ENCODE measurements around the gene TNPO2.
"Not testable (repeated sequence)": the region's sequence is repeated elsewhere in the genome, so short reads cannot be mapped to it uniquely, and the experiment has no call there.

TNPO2 gene

DNA sequence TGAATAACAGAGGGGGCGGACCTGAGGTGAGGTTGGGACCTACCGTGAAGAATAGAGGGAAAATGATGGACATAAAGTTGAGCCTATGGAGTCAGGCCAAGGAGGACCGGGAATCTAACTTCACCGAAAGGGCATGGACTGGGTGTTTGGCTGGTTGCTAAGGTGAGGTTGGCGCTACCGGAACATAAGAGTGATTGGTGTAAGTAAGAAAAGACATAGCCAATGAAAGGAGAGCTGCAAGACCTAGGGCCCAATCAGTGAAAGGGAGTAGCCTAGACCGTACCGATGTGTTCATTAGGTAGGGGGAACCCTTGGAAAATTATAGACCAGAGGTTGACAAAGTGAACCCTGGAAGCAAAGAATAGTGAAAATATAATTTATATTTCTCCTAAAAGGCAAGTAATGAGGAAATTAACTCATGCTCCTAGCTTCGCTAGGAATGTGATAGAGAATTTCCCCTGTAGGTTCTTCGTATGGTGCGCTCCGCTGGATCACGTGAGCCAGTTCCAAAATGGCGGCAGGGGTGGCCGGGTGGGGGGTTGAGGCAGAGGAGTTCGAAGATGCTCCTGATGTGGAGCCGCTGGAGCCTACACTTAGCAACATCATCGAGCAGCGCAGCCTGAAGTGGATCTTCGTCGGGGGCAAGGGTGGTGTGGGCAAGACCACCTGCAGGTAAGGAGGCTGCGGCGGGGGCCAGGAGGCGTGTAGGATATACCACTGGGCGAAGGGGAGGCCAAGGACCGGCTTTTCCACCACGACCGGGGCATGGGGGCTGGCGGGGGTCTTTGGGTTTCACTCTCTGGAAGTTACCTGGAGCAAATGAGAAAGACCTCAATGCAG lies 13.5 kb upstream of the TNPO2 start, which contains the start of gene GET3:
TSS of gene GET3 (plus strand) at position 503 of the 840 bp plus-strand sequence. CDS start at position 512, 9 bp downstream.
- peak; percentile 100 for DNase-seq

DNA sequence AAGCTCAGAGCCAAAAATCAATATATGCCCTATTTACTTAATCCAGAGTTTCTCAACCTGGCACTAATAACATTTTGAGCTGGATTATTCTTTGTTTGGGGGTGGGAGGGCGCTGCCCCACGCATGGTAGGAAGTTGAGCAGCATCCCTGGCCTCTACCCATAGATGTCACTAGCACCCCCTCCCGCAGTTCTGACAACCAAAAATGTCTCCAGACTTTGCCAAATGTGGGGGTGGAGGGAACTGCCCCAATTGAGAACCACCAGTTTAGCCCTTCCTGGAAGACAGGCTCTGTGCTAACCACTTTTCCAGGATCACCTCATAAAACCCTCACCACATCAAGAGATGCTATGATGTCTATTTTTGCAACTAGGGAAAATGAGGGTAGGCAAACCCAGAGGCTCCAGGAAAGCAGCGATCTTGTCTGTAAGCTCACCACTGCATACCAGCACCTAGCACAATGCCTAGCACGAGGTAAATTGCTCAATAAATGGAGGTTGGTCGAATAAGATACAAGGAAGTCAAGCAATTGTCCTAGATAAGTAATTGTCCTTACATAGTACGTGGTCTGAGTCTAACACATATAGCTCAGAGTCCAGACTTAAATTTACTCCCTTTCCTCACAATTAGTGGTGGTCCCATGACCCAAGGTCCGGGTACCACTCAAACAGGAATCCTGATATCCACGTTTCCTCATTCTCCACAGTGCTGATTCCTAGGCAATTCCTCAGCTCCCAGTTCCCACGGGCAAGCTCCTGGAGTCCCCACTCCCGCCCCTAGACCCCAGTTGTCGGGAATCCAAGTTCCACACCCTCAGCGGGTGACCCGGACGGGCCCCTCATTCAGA lies 9.9 kb upstream of the TNPO2 start:
- DNase-seq, result peak; percentile 12

DNA sequence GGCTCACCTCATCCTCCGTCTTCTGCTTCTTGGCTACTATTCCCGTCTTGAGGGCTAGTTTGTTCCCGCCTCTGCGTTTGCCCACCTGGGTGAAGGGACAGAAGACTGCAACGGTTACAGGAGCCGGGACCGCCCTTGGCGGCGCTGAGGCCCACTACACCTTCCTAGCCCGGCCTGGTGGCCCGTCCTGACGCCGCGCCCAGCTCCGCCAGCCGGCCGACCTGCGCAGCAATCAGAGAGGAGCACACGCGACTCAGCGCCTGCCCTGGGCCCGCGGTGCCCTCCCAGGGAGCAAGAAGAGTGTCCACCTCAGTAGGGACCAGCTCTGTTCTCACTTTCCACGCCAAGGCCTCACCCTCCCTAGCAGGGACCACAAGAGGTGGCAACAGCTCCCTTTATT lies 7.6 kb upstream of the TNPO2 start:
- no peak for DNase-seq

DNA sequence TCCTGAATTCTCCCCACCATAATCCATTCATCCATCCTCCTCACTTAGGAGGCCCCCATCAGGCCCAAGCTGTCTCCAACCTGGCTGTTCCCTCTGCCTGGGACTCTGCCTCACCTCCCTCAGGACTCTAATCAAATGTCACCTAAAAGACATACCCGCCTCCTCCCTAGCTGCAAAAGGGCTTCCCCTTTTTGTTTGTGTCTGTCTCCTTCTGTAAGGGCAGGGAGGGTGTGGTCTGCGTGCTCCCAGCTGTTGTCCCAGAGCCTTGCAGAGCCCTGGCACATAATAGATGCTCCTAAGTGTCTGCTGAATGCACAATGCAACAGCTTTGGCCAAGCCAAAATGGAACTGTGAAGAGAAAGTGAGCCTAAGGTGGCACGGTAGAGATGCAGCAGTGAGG lies 6.3 kb upstream of the TNPO2 start:
- DNase-seq, result no peak

DNA sequence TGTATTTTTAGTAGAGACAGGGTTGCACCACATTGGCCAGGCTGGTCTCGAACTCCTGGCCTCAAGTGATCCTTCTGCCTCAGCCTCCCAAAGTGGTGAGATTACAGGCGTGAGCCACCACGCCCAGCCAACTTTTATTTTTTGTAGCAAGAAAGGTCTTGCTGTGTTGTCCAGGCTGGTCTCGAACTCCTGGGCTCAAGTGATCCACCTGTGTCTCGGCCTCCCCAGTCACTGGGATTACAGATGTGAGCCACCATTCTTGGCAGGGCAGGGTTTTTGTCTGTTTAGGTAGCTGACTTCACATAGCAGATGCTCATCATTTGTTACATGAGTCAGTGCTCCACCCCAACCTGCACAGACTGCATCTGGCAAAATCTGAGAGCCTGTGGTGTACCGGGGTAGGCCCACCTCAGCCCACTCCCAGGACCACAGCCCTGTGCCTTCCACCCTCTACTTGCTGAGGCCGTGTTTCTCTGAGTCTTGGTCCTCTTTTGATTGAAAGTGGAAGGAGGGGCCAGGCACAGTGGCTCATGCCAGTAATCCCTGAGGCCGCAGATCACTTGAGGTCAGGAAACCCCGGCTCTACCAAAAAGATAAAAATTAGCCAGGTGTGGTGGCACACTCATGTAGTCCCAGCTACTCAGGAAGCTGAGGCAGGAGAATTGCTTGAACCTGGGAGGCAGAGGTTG lies 4.2 kb upstream of the TNPO2 start:
- DNase-seq, result no peak

DNA sequence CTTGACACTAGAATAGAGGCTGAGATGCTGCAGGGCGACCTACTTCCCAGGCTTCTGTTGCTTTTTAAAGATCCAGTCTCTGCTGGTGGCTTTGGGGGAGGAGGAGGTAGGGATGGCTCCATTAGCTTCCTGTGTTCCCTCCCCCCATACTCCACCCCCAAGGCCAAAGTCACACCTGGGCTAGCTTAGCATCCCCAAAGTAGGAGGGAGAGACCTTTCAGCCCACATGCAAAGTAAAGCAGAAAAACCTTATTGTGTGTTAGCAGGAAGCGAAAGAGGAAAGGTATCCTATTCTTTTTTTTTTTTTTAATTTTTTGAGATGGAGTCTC lies 3.2 kb upstream of the TNPO2 start:
- DNase-seq, result no peak

DNA sequence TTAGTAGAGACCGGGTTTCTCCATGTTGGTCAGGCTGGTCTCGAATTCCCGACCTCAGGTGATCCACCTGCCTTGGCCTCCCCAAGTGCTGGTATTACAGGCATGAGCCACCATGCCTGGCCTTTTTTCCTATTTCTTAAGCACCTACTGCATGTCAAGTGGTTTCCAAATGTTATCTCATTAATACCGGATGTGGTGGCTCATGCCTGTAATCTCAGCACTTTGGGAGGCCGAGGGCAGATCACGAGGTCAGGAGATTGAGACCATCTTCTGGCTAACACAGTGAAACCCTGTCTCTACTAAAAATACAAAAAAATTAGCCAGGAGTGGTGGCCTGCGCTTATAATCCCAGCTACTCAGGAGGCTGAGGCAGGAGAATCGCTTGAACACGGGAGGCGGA lies 1.9 kb upstream of the TNPO2 start:
- DNase-seq, result not testable (repeated sequence)

DNA sequence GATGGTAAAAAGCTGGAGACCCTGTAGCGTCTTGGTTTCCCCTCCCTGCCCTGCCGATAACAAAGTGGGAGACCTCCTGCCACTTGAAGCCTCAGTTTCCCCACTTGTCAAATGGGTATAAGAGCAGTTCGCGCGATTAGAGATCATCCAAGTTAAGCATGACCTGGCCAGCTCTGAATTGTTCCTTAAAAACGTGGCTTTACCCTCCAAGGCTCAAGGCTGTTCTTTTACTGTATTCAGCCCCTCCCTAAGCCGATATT lies 421 bp downstream of the TNPO2 start:
- no peak for DNase-seq

DNA sequence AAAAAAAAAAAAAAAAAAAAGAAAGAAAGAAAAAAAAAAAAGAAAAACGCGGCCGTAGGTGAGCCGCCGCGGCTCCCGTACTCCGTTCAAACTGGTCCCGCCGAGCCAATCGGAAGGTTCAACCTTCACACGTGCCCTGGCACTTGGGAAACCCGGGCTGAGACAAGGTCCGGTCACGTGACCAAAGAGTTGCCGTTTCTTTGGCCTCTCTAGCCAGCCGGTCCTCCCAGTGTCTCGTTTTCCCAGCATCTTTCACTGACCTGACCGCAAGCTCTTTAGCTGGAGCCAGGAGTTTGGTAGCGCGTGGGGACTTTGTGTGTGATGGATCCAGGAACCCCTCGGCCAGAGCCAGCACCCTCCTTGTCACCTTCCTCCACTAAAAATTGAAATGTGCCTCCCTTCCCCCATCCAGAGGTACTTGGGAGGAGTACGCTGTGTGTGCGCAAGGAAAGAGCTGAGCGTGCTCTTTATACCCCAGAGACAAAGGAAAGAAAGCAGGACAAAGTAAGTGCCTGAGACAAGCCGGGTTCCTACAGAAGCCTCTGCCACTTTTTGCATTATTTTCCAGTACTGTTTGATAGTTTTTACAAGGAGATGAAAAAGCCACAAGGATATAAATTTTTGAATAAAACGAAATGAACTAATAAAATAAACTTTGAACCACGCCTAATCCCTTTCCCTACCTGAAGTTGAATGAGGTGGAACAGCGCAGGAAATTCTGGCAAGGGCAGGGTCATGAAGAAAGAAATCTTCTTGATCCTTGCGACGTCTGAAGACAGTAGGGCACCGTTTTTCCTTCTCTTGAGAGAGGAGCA lies 959 bp downstream of the TNPO2 start:
- peak; percentile 99 for DNase-seq

DNA sequence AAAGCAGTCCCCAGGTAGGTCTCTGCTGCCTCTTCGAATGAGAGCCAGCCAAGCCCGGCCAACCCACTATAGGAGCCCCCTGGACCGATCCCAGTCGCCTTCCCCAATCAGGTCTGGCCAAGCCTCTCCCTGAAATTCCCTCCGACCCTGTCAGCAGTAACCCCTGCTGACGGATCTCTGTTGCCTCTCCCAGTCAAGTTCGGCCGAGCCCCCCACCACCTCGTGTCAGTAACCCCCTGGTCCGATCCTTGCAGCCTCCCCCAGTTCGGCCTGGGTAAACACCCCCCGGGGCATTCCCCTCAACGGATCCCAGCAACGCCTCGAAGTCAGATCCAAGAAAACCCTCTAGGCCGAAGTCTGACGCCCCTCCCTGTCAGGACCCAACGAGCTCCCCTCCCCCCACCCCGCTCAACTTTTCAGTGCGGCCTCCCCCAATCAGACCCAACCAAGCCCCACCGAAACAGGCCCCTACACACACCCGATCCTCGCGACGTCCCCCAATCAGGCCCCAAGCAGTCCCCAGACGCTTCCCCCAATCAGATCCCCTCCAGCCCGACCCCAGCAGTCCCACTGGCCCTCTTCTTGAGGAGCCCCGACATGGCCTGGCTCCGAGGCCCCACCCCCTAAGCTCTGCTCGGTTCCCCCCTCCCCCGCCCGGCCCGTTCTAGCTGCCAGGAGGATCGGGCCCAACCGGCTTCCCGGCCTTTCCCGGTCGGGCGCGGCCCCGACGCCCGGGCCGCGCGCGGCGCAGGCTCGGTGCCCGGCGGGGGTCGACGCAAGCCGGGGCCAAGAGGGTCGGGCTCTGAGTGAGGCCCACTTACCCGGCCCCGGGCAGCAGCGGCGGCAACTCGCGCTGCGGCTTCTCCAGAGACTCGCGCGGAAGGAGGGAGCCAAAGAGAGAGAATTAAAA lies 1.8 kb downstream of the TNPO2 start:
- peak; percentile 39 for DNase-seq

DNA sequence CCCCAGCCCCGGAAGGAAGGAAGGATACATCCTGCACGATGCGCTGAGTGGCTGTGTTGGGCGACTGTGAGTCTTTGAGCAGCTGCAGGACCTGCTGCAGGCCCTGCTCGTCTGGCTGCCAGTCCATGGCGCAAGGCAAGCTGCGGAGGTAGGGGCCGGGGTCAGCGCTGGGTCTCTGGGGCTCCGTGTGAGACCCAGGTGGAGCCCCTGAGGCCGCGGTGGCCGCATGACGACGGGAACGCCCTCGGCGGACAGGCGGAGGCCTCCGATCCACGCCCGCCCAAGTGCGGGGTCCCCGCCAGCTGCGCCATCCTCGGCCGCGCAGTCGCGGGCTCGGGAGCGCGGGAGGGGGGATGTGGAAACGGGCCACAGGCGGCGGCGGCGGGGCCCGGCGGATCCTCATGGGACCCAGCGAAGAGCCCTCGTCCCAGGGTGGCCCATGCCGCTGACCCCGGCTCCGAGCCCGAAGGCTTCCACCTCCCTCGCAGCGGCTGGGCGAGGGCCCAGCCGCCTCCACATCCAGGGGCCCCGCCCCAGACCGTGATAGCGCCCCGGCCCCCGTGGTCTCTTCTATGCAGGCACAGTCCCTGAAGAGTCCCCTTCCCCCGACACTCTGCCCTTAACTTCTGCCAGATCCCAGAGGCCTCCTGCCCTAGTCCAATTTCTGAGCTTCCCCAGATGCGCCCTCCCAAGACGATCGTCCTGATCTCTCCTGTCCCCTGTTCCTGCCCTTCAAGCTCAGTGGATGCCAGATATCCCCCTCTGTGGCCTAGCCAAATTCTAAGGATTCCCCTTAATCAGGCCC lies 2.7 kb downstream of the TNPO2 start:
- DNase-seq, result no peak

DNA sequence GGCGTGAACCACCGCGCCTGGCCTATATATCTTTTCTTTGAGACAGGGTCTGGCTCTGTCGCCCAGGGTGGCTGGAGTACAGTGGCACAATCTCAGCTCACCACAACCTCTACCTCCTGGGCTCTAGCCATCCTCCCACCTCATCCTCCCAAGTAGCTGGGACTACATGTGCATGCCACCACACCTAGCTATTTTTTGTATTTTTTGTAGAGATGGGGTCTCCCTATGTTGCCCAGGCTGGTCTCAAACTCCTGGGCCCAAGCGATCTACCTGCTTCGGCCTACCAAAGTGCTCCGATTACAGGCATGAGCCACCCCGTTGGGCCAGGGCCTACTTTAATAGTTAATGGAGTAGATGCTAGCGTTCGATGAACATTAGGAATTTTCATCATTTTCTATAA lies 3.4 kb downstream of the TNPO2 start:
- no peak for DNase-seq

DNA sequence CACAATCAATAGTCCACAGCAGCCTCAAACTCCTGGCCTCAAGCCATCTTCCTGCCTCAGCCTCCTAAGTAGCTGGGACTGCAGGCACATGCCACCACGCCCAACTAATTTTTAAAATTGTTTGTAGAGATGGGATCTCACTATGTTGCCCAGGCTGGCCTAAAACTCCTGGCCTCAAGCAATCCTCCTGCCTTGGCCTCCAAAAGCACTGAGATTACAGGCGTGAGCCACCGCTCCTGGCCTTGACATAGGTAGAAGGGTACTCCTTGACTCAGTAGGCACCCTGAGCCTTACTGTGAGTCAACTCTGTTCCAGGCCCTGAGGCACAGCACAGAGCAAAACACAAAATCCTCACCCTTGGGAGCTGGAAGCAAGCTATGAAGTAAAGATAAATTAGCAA lies 7.8 kb downstream of the TNPO2 start:
- DNase-seq, result no peak

DNA sequence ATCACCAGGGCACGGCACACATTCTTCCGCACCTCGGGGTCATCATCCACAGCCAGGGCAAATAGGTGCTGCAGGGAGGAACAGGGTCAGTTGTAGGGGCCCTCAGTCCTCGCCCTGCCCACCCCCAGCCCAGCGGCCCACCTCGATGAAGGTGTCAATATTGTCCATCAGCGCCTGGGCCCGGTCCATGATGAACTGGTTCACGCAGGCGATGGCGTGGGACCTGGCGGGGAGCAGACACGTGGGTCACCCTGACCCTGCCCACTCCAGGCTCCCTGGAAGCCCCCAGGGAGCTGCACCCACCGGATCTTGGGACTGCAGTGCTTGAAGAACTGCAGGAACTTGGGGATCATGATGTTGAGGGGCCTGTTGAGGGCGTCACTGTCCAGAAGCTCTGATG lies 8.6 kb downstream of the TNPO2 start:
- DNase-seq, result no peak

DNA sequence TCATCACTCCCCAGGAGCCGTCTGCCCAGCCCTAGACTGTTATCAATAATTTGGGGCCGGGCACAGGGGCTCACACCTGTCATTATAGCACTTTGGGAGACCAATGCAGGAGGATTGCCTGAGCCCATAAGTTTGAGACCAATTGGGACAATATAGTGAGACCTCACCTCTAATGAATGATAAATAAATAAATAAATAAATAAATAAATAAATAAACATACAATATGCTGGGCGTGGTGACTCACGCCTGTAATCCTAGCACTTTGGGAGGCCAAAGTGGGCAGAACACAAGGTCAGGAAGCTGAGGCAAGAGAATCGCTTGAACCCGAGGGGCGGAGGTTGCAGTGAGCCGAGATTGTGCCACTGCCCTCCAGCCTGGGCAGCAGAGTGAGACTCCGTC lies 10.4 kb downstream of the TNPO2 start:
- not testable (repeated sequence) for DNase-seq

DNA sequence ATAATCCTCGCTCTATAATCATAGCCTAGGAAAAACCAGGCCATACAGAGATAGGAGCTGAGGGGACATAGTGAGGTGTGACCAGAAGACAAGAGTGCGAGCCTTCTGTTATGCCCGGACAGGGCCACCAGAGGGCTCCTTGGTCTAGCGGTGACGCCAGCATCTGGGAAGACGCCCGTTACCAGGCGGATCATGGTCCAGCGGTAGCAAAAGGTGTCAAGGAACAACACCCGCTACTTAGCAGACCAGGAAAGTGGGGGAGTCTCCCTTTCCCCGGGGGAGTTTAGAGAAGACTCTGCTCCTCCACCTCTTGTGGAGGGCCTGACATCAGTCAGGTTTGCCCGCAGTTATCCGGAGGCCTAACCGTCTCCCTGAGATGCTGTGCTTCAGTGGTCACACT lies 11.7 kb downstream of the TNPO2 start:
- DNase-seq, result not testable (repeated sequence)

DNA sequence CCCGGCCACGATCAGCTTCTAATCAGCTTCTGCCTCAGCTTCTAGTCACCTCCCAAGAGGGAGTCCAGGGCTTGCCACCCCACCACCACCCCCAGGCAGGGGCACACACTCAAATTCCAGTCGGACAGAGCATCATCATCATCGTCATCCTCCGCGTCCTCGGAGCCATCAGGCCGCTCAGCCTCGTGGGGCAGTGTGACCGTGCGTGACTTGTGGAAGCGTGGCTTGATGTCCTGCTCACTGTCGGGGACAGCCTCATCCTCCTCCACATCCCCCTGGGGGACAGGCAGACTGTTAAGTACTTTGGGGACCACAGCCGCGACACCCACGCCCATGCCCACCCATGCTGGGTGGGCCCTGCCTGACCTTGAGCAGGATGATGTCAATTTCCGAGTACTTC lies 12.5 kb downstream of the TNPO2 start:
- DNase-seq, result no peak

DNA sequence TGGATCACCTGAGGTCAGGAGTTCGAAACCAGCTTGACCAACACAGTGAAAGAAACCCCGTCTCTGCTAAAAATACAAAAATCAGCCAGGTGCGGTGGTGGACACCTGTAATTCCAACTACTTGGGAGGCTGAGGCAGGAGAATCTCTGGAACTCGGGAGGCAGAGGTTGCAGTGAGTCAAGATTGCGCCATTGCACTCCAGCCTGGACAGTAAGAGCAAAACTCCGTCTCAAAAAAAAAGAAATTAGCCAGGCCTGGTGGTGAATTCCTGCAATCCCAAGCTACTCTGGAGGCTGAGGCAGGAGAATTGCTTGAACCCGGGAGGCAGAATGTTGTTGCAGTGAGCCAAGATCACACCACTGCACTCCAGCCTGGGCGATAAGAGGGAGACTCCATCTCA lies 15.1 kb downstream of the TNPO2 start:
- no peak for DNase-seq

DNA sequence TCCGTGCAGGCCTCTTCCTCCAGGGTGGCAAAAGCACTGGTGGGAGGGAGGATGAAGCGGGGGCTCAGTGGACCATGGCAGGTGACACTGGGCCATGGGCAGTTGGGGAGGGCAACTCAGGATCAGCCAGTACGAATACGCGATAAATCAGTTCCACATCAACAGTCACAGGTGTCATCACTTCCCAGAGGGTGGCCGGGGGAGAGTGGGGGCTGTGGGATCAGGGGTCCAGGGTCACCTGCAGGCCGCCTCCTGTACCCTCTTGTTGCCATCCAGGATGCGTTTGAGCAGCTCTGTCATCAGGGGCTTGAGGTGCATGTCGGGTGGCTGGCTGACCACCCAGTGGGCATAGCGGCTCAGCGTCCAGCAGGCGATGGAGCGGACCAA lies 17.4 kb downstream of the TNPO2 start:
- DNase-seq, result no peak

DNA sequence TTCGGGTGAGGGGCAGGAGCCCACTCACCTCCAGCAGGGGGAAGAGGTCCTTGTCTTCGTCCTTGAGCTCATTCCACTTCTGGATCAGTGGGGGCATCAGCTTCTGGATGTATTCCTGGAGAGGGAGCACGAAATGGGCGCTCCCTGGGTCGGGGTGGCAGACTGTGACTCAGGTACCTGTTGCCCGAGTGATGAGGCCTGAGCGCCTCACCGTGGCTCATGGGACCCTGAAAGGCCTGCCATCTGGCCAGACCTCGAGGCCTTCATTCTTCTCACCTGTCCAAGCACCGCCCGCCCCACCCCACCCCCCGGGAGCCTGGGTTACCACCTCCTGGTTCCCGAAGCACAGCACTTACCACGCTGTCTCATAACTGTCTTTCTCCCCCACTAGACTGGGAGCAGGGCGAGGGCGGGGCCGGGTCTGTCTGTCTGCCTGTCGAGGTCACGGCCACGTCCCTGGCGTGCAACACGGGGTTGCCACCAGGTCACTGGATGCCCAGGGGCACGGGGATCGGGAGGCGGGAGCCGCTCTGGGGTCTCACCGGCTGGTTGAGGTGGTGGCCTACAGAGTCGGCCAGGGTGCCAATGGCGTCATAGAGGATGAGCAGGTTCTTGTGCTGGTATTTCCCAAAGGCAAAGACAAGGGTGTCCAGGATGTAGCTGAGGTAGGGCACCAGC lies 17.9 kb downstream of the TNPO2 start:
- no peak for DNase-seq

DNA sequence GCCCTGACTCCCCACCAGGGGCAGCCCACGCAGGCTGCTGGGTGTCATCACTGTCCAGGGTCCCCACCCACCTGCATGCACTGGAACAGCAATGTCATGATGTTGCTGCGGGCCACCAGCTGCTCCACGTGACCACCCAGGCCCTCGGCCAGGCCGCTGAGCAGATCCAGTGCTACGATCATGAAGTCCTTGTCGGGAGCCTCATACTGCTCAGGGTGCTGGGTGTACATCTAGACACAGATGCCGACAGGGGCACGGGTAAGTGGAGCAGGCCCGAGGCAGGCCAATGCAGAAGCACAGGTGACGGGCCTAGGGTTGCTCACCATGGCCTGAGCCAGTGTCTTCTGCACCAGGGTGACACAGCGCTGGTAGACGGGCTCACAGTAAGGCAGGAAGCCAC lies 18.6 kb downstream of the TNPO2 start:
- DNase-seq, result no peak
